ENCODE data around the gene PDE11A.

DNA sequence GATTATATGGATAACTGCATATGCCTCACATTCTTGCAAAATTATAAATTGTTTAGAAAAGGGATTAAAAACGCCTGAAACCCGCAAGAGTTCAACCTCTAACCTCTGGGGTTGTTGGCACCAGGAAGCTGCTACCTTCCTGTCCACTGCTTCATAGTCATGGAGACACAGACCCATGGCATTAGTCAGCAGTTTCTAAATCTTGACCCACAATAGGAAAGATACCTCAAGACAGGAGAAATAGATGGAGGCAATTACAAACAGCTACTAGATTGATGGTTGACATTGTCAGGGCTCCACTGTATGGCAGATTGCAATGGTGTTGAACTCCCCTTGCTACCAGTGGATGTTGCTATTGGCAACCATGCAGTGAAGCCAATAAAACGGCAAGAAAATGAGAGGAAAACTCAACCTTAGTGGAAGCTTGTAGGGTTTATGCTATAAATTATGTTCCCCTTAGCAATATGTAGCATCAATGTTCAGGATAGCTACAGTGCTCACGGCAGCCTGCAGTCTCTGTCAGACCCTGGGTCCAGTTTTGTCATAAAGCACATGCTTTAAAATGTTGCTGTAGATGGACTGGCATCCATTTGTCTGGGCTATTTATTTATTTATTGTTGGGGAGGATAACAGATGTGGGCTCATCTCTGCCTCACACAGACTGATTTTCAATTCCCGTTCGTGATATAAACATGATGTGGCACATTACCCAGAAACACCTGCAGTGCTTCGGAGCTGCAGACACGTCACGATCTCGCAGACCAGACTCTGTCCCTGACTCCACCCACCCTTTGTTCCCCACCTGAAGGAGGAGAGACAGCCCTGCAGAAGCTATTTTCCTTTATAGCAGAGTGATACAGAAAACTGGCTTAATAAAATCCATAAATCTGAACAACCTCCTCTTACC is 446.6 kb downstream of the PDE11A start:
- TF ChIP-seq, protein P1, sequence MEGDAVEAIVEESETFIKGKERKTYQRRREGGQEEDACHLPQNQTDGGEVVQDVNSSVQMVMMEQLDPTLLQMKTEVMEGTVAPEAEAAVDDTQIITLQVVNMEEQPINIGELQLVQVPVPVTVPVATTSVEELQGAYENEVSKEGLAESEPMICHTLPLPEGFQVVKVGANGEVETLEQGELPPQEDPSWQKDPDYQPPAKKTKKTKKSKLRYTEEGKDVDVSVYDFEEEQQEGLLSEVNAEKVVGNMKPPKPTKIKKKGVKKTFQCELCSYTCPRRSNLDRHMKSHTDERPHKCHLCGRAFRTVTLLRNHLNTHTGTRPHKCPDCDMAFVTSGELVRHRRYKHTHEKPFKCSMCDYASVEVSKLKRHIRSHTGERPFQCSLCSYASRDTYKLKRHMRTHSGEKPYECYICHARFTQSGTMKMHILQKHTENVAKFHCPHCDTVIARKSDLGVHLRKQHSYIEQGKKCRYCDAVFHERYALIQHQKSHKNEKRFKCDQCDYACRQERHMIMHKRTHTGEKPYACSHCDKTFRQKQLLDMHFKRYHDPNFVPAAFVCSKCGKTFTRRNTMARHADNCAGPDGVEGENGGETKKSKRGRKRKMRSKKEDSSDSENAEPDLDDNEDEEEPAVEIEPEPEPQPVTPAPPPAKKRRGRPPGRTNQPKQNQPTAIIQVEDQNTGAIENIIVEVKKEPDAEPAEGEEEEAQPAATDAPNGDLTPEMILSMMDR (conservative IDR thresholded peaks at IDR 0.05; ENCODE audit: low read depth in 2 of 2), result no peak
- TF ChIP-seq POLR2AphosphoS5 (IDR thresholded peaks at IDR 0.05; ENCODE audit: low read depth) (no peak), ETS1 (IDR thresholded peaks at IDR 0.05) (no peak), EZH2 (IDR thresholded peaks at IDR 0.05; ENCODE audit: low read depth, unreplicated experiment) (no peak), JUNB (IDR thresholded peaks at IDR 0.05; ENCODE audit: unreplicated experiment) (no peak), STAT1 (IDR thresholded peaks at IDR 0.05; ENCODE audit: unreplicated experiment) (no peak), ZNF331 (CRISPR knock-in tag; IDR thresholded peaks at IDR 0.05; ENCODE audit: low read depth) (no peak), EZH2phosphoT487 (IDR thresholded peaks at IDR 0.05; ENCODE audit: unreplicated experiment) (no peak), CREB1 (CRISPR knock-in tag; IDR thresholded peaks at IDR 0.05; ENCODE audit: low read depth) (no peak)
- TF ChIP-seq, protein P2, sequence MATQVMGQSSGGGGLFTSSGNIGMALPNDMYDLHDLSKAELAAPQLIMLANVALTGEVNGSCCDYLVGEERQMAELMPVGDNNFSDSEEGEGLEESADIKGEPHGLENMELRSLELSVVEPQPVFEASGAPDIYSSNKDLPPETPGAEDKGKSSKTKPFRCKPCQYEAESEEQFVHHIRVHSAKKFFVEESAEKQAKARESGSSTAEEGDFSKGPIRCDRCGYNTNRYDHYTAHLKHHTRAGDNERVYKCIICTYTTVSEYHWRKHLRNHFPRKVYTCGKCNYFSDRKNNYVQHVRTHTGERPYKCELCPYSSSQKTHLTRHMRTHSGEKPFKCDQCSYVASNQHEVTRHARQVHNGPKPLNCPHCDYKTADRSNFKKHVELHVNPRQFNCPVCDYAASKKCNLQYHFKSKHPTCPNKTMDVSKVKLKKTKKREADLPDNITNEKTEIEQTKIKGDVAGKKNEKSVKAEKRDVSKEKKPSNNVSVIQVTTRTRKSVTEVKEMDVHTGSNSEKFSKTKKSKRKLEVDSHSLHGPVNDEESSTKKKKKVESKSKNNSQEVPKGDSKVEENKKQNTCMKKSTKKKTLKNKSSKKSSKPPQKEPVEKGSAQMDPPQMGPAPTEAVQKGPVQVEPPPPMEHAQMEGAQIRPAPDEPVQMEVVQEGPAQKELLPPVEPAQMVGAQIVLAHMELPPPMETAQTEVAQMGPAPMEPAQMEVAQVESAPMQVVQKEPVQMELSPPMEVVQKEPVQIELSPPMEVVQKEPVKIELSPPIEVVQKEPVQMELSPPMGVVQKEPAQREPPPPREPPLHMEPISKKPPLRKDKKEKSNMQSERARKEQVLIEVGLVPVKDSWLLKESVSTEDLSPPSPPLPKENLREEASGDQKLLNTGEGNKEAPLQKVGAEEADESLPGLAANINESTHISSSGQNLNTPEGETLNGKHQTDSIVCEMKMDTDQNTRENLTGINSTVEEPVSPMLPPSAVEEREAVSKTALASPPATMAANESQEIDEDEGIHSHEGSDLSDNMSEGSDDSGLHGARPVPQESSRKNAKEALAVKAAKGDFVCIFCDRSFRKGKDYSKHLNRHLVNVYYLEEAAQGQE (IDR thresholded peaks at IDR 0.05; ENCODE audit: unreplicated experiment), result no peak
